GM19025 (cell line): Measurements from ENCODE around the gene PATE1.

ENCODE experiments used
- ATAC-seq: cut with Tn5 transposase; IDR thresholded peaks from one replicate; pipeline ENCODE4 v1.9.1; 2021; ENCODE audit warnings: mild to moderate bottlenecking, low read depth, moderate library complexity; ENCODE audit not compliant: unreplicated experiment

Gene PATE1

GRCh38 chr11:125787827-125788226, 41.7 kb downstream of the PATE1 start, which contains the start of gene PATE3:
Gene PATE3 (plus strand): TSS chr11:125788127. CDS start chr11:125788152, 25 bp downstream.
- no peak for ATAC-seq

- no peak for ATAC-seq
Observed at GRCh38 chr11:125790825-125791224, 44.7 kb downstream of the PATE1 start.

- no peak for ATAC-seq
Observed at GRCh38 chr11:125797641-125798040, 51.6 kb downstream of the PATE1 start.
